ENCODE data around the gene SLC25A13.

DNA sequence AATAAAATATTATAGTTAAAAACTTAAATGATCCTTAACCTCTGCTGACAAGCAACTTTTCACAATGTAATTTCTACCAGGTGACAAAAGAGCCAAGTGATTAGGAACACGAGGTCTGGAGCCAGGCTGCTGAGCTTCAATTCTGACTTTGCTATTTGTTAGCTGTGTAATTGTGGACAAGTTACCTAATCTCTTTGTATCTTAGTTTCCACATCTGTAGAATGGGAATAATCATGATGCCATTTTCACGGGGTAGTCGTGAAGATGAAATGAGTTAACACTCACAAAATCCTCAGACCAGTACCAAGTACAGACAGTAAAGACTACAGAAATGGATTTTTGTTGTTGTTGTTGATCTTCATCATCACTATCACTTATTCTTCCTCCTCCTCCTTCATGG is 144.5 kb downstream of the SLC25A13 start:
- TF ChIP-seq ZNF281 (CRISPR knock-in tag; IDR thresholded peaks at IDR 0.05; ENCODE audit: borderline replicate concordance), result no peak
- no peak for TF ChIP-seq PRMT3 (CRISPR knock-in tag; IDR thresholded peaks at IDR 0.05; ENCODE audit: borderline replicate concordance, low read depth)
- TF ChIP-seq MED1 (CRISPR knock-in tag; IDR thresholded peaks at IDR 0.05), result no peak
- no peak for TF ChIP-seq PBX3 (CRISPR knock-in tag; IDR thresholded peaks at IDR 0.05; ENCODE audit: borderline replicate concordance)
- no peak for TF ChIP-seq MAX (IDR thresholded peaks at IDR 0.05)
- TF ChIP-seq, protein P1, sequence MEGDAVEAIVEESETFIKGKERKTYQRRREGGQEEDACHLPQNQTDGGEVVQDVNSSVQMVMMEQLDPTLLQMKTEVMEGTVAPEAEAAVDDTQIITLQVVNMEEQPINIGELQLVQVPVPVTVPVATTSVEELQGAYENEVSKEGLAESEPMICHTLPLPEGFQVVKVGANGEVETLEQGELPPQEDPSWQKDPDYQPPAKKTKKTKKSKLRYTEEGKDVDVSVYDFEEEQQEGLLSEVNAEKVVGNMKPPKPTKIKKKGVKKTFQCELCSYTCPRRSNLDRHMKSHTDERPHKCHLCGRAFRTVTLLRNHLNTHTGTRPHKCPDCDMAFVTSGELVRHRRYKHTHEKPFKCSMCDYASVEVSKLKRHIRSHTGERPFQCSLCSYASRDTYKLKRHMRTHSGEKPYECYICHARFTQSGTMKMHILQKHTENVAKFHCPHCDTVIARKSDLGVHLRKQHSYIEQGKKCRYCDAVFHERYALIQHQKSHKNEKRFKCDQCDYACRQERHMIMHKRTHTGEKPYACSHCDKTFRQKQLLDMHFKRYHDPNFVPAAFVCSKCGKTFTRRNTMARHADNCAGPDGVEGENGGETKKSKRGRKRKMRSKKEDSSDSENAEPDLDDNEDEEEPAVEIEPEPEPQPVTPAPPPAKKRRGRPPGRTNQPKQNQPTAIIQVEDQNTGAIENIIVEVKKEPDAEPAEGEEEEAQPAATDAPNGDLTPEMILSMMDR (CRISPR knock-in tag; IDR thresholded peaks at IDR 0.05), result no peak
- no peak for TF ChIP-seq ERF (CRISPR knock-in tag; IDR thresholded peaks at IDR 0.05)
- TF ChIP-seq POLR2A (IDR thresholded peaks at IDR 0.05; ENCODE audit: insufficient read depth in 1 of 2, low read depth in 2 of 2, low read length in 2 of 2), result no peak
- no peak for TF ChIP-seq MEF2D (CRISPR knock-in tag; IDR thresholded peaks at IDR 0.05)
- TF ChIP-seq, protein P2, sequence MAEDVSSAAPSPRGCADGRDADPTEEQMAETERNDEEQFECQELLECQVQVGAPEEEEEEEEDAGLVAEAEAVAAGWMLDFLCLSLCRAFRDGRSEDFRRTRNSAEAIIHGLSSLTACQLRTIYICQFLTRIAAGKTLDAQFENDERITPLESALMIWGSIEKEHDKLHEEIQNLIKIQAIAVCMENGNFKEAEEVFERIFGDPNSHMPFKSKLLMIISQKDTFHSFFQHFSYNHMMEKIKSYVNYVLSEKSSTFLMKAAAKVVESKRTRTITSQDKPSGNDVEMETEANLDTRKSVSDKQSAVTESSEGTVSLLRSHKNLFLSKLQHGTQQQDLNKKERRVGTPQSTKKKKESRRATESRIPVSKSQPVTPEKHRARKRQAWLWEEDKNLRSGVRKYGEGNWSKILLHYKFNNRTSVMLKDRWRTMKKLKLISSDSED (CRISPR knock-in tag; IDR thresholded peaks at IDR 0.05), result no peak
- no peak for TF ChIP-seq ZBTB8A (CRISPR knock-in tag; IDR thresholded peaks at IDR 0.05; ENCODE audit: borderline replicate concordance, low read depth)
- no peak for TF ChIP-seq ZNF580 (CRISPR knock-in tag; IDR thresholded peaks at IDR 0.05; ENCODE audit: borderline replicate concordance, low read depth)
